Measurements from ENCODE around the gene JAZF1.

JAZF1 gene

DNA sequence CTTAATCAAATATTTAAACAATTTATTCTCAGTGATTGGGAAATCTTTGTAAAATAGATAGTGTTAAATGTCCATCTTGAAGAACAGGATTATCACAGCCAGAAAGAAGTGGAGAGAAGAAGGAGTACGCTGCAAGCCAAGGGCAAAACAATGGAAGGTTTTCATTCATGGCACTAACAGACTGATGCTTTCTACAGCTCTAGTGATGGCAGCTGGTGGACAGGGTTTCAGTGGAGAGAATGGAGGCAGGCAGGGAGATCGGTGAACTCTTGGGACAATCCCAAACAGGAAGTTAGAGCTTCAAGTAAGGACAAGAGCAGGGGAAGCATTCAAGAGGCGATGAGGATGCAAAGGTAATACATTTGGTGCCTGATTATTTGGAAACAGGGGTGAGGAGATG, 207.0 kb downstream of the JAZF1 start:
- Histone ChIP-seq H2BK5ac (ENCODE audit: low read depth, low read length, poor library complexity, severe bottlenecking) (no peak overlapping the region), H3K27ac (ENCODE audit: low read length, poor library complexity, severe bottlenecking) (no peak overlapping the region), H3K4me3 (ENCODE audit: insufficient read depth in 1 of 2, low read depth in 1 of 2, low read length in 2 of 2) (no peak overlapping the region), H3K36me3 (ENCODE audit: control insufficient read depth in 1 of 2, insufficient read depth in 2 of 2, low read depth in 1 of 2, low read length in 2 of 2) (no peaks in the 10 kb centered on the region), H4K8ac (ENCODE audit: low read length) (no peak overlapping the region), H3K4me2 (ENCODE audit: low read length, poor library complexity, severe bottlenecking) (no peak overlapping the region), H3K27me3 (ENCODE audit: control insufficient read depth in 1 of 2, insufficient read depth in 1 of 2, low read length in 2 of 2) (no peaks in the 10 kb centered on the region), H3K4ac (ENCODE audit: low read depth in 1 of 2, low read length in 2 of 2) (no peak overlapping the region), H2BK12ac (ENCODE audit: low read length in 2 of 2) (peak overlapping the region in 1 of 2 experiments; percentile 2), H3K18ac (ENCODE audit: low read depth in 1 of 2, low read length in 2 of 2) (peak overlapping the region in 1 of 2 experiments; percentile 6), H3K9me3 (ENCODE audit: control insufficient read depth, low read length) (no peaks in the 10 kb centered on the region), H2AFZ (ENCODE audit: low read depth, low read length) (no peak overlapping the region), H4K91ac (ENCODE audit: low read length) (no peak overlapping the region), H3K14ac (ENCODE audit: low read length in 2 of 2) (no peak overlapping the region), H2BK120ac (ENCODE audit: low read depth, low read length) (no peak overlapping the region), H3K79me1 (replicated peaks; ENCODE audit: low read length, poor library complexity, severe bottlenecking) (peaks cover 26% of the 10 kb centered on the region), H2BK15ac (ENCODE audit: low read depth, poor library complexity, severe bottlenecking) (no peak overlapping the region), H3K4me1 (ENCODE audit: control insufficient read depth, insufficient read depth, low read depth, low read length) (no peaks in the 10 kb centered on the region), H3K23ac (ENCODE audit: low read length in 2 of 2) (no peak overlapping the region), H3K9ac (ENCODE audit: low read length) (no peak overlapping the region), H2AK5ac (ENCODE audit: low read length, severe bottlenecking) (no peak overlapping the region)
- no peak for DNase-seq
- 97% methylated on average over 3 of the region's 3 CpGs for whole genome bisulfite sequencing

GRCh38 chr7:27972276-27972675, 208.3 kb downstream of the JAZF1 start:
- no peak overlapping the region for H3K27ac ChIP-seq (ENCODE audit: low read length, poor library complexity, severe bottlenecking)
- H3K18ac ChIP-seq (ENCODE audit: low read depth in 1 of 2, low read length in 2 of 2), result no peak overlapping the region
- H4K8ac ChIP-seq (ENCODE audit: low read length), result peak overlapping the region; percentile 2
- H3K9me3 ChIP-seq (ENCODE audit: control insufficient read depth, low read length), result no peaks in the 10 kb centered on the region
- no peak overlapping the region for H2BK15ac ChIP-seq (ENCODE audit: low read depth, poor library complexity, severe bottlenecking)
- no peaks in the 10 kb centered on the region for H3K27me3 ChIP-seq (ENCODE audit: control insufficient read depth in 1 of 2, insufficient read depth in 1 of 2, low read length in 2 of 2)
- H3K14ac ChIP-seq (ENCODE audit: low read length in 2 of 2), result no peak overlapping the region
- H2AFZ ChIP-seq (ENCODE audit: low read depth, low read length), result no peak overlapping the region
- no peak overlapping the region for H3K4ac ChIP-seq (ENCODE audit: low read depth in 1 of 2, low read length in 2 of 2)
- no peak overlapping the region for H3K9ac ChIP-seq (ENCODE audit: low read length)
- H4K91ac ChIP-seq (ENCODE audit: low read length), result no peak overlapping the region
- no peak overlapping the region for H2AK5ac ChIP-seq (ENCODE audit: low read length, severe bottlenecking)
- H2BK120ac ChIP-seq (ENCODE audit: low read depth, low read length), result no peak overlapping the region
- no peaks in the 10 kb centered on the region for H3K36me3 ChIP-seq (ENCODE audit: control insufficient read depth in 1 of 2, insufficient read depth in 2 of 2, low read depth in 1 of 2, low read length in 2 of 2)
- no peaks in the 10 kb centered on the region for H3K4me1 ChIP-seq (ENCODE audit: control insufficient read depth, insufficient read depth, low read depth, low read length)
- peaks cover 21% of the 10 kb centered on the region for H3K79me1 ChIP-seq (replicated peaks; ENCODE audit: low read length, poor library complexity, severe bottlenecking)
- no peak overlapping the region for H3K23ac ChIP-seq (ENCODE audit: low read length in 2 of 2)
- no peak overlapping the region for H3K4me2 ChIP-seq (ENCODE audit: low read length, poor library complexity, severe bottlenecking)
- DNase-seq, result no peak
- no peak overlapping the region for H2BK5ac ChIP-seq (ENCODE audit: low read depth, low read length, poor library complexity, severe bottlenecking)
- no peak overlapping the region for H2BK12ac ChIP-seq (ENCODE audit: low read length in 2 of 2)
- WGBS, result 92% methylated on average over 1 of the region's 2 CpGs
- no peak overlapping the region for H3K4me3 ChIP-seq (ENCODE audit: insufficient read depth in 1 of 2, low read depth in 1 of 2, low read length in 2 of 2)

GRCh38 chr7:27971171-27971812, 209.3 kb downstream of the JAZF1 start:
- H3K27me3 ChIP-seq (ENCODE audit: control insufficient read depth in 1 of 2, insufficient read depth in 1 of 2, low read length in 2 of 2), result no peaks in the 10 kb centered on the region

GRCh38 chr7:27970350-27970749, 210.2 kb downstream of the JAZF1 start:
- Histone ChIP-seq H3K27ac (ENCODE audit: low read length, poor library complexity, severe bottlenecking) (no peak overlapping the region), H3K9ac (ENCODE audit: low read length) (no peak overlapping the region), H2BK120ac (ENCODE audit: low read depth, low read length) (no peak overlapping the region), H3K79me1 (replicated peaks; ENCODE audit: low read length, poor library complexity, severe bottlenecking) (peaks cover 25% of the 10 kb centered on the region), H2AK5ac (ENCODE audit: low read length, severe bottlenecking) (no peak overlapping the region), H3K4me2 (ENCODE audit: low read length, poor library complexity, severe bottlenecking) (no peak overlapping the region), H3K36me3 (ENCODE audit: control insufficient read depth in 1 of 2, insufficient read depth in 2 of 2, low read depth in 1 of 2, low read length in 2 of 2) (no peaks in the 10 kb centered on the region), H3K27me3 (ENCODE audit: control insufficient read depth in 1 of 2, insufficient read depth in 1 of 2, low read length in 2 of 2) (no peaks in the 10 kb centered on the region), H2BK15ac (ENCODE audit: low read depth, poor library complexity, severe bottlenecking) (no peak overlapping the region), H3K4me3 (ENCODE audit: insufficient read depth in 1 of 2, low read depth in 1 of 2, low read length in 2 of 2) (no peak overlapping the region), H3K9me3 (ENCODE audit: control insufficient read depth, low read length) (no peaks in the 10 kb centered on the region), H3K23ac (ENCODE audit: low read length in 2 of 2) (no peak overlapping the region), H2AFZ (ENCODE audit: low read depth, low read length) (no peak overlapping the region), H2BK12ac (ENCODE audit: low read length in 2 of 2) (no peak overlapping the region), H4K91ac (ENCODE audit: low read length) (no peak overlapping the region), H3K4me1 (ENCODE audit: control insufficient read depth, insufficient read depth, low read depth, low read length) (no peaks in the 10 kb centered on the region), H2BK5ac (ENCODE audit: low read depth, low read length, poor library complexity, severe bottlenecking) (no peak overlapping the region), H4K8ac (ENCODE audit: low read length) (no peak overlapping the region), H3K14ac (ENCODE audit: low read length in 2 of 2) (no peak overlapping the region), H3K4ac (ENCODE audit: low read depth in 1 of 2, low read length in 2 of 2) (no peak overlapping the region), H3K18ac (ENCODE audit: low read depth in 1 of 2, low read length in 2 of 2) (no peak overlapping the region)
- DNase-seq, result no peak
- WGBS, result 86% methylated on average over 1 of the region's 4 CpGs

More at GRCh38 chr7:27971171-27971812, 209.3 kb downstream of the JAZF1 start:
- H3K4me3 ChIP-seq (ENCODE audit: insufficient read depth in 1 of 2, low read depth in 1 of 2, low read length in 2 of 2), result no peak overlapping the region
- no peak overlapping the region for H2BK5ac ChIP-seq (ENCODE audit: low read depth, low read length, poor library complexity, severe bottlenecking)
- H3K9me3 ChIP-seq (ENCODE audit: control insufficient read depth, low read length), result no peaks in the 10 kb centered on the region
- H2BK15ac ChIP-seq (ENCODE audit: low read depth, poor library complexity, severe bottlenecking), result no peak overlapping the region
- H3K14ac ChIP-seq (ENCODE audit: low read length in 2 of 2), result no peak overlapping the region
- no peak overlapping the region for H2AFZ ChIP-seq (ENCODE audit: low read depth, low read length)
- no peak overlapping the region for H4K91ac ChIP-seq (ENCODE audit: low read length)
- no peak overlapping the region for H3K18ac ChIP-seq (ENCODE audit: low read depth in 1 of 2, low read length in 2 of 2)
- H4K8ac ChIP-seq (ENCODE audit: low read length), result no peak overlapping the region
- H3K27ac ChIP-seq (ENCODE audit: low read length, poor library complexity, severe bottlenecking), result no peak overlapping the region
- H2BK12ac ChIP-seq (ENCODE audit: low read length in 2 of 2), result no peak overlapping the region
- H3K4me1 ChIP-seq (ENCODE audit: control insufficient read depth, insufficient read depth, low read depth, low read length), result no peaks in the 10 kb centered on the region
- no peak overlapping the region for H3K4ac ChIP-seq (ENCODE audit: low read depth in 1 of 2, low read length in 2 of 2)
- 94% methylated on average over 12 of the region's 12 CpGs for WGBS
- H3K4me2 ChIP-seq (ENCODE audit: low read length, poor library complexity, severe bottlenecking), result no peak overlapping the region
- H3K9ac ChIP-seq (ENCODE audit: low read length), result no peak overlapping the region
- DNase-seq, result no peak
- H3K36me3 ChIP-seq (ENCODE audit: control insufficient read depth in 1 of 2, insufficient read depth in 2 of 2, low read depth in 1 of 2, low read length in 2 of 2), result no peaks in the 10 kb centered on the region
- H3K79me1 ChIP-seq (replicated peaks; ENCODE audit: low read length, poor library complexity, severe bottlenecking), result peaks cover 26% of the 10 kb centered on the region
- H2BK120ac ChIP-seq (ENCODE audit: low read depth, low read length), result no peak overlapping the region
- no peak overlapping the region for H3K23ac ChIP-seq (ENCODE audit: low read length in 2 of 2)
- no peak overlapping the region for H2AK5ac ChIP-seq (ENCODE audit: low read length, severe bottlenecking)
